HG02623 (cell line): Measurements from ENCODE around the gene WDR27.
"Not testable (repeated sequence)": the region's sequence is repeated elsewhere in the genome, so short reads cannot be mapped to it uniquely, and the experiment has no call there.

ENCODE experiments used
- ATAC-seq: cut with Tn5 transposase; IDR thresholded peaks from one replicate; pipeline ENCODE4 v1.9.1; 2021; ENCODE audit warnings: moderate library complexity; ENCODE audit not compliant: unreplicated experiment

Gene WDR27

DNA sequence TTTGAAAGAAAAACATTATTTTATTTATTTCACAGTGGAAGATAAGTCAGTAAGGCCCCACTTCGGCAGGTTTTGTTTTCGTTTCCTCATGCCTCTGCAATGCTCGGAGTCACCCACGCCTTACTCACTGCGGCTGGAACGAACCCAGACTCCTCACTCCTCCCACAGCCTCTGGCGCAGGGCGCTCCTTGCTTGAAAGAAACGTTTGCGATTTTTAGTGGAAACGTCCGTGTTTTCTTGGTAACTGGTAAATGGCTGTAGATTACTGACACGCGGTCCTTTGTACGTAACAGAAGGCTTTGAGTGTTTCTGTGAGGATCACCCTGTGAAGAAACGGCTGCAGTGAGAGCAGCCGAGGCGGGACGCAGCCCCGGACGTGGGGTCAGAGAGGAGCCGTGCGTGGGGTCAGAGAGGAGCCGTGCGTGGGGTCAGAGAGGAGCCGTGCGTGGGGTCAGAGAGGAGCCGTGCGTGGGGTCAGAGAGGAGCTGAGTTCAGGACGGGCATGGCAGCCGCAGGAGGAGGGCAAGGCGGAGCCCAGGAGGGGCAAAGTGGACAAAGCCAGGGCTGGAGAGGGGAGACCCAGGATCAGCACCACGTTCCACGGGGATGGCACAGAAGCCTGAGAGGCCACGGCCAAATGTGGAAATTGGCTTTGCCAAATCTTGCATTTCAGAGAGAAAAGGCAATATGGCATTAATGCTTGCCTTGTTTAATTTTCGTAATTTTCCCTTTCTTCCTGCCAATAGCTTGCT is 249.5 kb downstream of the WDR27 start:
- no peak for ATAC-seq

DNA sequence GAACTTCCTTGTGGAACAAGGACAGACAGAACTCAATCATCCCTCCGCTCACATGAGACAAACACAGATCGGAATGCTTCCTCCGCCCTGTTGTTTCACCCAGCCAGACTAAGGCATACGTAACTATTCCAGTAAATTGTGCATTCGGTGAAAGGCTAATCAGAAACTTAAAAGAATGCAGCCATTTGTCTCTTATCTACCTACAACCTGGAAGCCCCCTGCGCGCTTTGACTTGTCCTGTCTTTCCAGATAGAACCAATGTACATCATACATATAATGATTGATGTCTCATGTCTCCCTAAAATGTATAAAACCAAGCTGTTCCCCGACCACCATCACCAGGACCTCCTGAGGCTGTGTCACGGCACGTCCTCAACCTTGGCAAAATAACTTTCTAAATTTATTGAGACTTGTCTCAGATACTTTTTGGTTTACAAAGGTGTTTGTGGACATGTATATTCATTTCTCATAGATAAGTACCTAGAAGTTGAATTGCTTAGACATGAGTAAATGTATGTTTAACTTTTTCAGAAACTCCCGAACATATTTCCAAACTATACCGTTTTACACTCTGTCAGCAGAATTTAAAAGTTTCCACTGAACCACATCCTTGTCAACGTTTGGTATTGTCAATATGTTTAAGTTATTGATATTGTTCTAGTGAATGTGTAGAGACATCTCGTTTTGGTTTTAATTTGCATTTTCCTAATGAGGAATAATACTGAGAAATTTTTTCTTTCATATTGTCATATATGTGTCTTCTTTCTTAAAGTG is 250.6 kb downstream of the WDR27 start:
- no peak for ATAC-seq

DNA sequence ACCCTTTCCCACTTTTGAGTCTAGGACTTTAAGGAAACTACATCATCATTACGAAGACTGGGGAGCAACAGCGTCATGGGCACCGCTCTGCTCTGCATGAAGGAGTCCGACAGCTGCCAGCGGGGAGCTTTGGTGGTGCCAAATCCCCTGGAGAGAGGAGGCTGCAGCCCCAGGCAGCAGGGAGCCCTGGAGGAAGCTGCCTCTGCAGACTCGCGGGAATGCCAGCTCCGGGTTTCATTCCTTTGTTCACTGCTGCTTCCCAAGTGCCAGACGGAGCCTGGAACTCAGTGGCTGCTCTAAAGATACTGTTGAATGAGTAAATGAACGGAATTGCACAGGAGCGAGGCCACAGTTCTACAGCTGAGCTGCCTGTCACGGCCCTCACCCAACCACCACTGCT is 251.7 kb downstream of the WDR27 start:
- ATAC-seq, result no peak

GRCh38 chr6:169449221-169449620 is 252.6 kb downstream of the WDR27 start:
- ATAC-seq, result no peak

GRCh38 chr6:169445661-169446581 is 255.9 kb downstream of the WDR27 start:
- ATAC-seq, result no peak

DNA sequence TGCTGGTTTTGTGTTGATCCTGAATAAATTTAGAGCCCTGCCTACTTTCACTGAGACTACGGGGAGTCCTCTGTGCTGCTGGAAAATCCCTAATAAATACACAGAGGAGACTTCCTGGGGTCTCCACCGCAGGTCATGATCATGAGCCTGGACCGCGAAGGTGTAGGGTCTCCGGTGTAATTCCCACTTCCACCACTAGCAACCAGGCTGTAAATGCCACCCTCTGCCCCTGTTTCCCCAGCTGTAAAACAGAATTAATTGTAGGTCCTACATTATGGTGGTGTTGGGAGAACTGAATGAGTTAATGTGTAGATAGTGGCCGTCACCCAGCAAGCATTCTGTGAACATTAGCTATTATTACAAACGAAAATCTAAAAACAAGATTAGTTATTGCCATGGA is 256.6 kb downstream of the WDR27 start:
- no peak for ATAC-seq

GRCh38 chr6:169441292-169441691 is 260.5 kb downstream of the WDR27 start:
- no peak for ATAC-seq

- ATAC-seq, result no peak
Measured at GRCh38 chr6:169439710-169440109, 262.1 kb downstream of the WDR27 start.

DNA sequence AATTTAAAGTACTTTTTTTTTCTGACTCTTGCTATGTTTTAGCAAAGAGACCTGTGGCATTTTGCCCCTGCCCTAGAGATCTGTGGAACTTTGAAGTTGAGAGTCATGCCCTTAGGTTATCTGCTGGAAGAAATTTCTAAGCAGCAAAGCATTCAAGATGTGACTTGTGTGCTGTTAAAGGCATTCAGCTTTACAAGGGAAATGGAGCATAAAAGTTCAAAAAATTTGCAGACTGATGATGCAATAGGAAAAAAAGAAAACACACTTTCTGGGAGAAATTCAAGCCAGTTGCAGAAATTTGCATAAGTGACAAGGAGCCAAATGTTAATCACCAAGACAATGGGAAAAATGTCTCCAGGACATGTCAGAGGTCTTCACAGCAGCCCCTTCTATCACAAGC is 267.3 kb downstream of the WDR27 start:
- not testable (repeated sequence) for ATAC-seq

- ATAC-seq, result no peak
Measured at GRCh38 chr6:169429001-169429400, 272.8 kb downstream of the WDR27 start.

GRCh38 chr6:169428532-169428931 is 273.3 kb downstream of the WDR27 start:
- no peak for ATAC-seq

DNA sequence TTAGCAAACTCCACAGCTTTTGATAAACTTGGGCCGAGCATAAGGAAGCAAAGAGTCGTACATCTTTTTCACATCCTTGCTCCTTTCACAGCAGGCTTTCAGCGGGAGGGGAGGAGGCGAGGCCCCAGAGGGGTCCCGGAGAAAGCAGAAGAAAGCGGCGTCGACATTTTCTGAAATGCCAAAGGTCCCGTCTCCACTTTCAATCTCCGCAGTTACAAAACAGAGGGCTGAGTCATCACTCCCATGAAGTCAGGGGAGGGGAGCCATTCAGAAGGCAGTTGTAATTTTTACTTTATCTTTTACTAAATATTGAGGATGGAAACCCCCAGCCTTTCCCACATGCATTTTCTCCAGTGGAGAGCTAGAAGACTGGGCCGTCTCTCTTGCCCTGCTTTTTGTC is 274.0 kb downstream of the WDR27 start:
- ATAC-seq, result no peak

DNA sequence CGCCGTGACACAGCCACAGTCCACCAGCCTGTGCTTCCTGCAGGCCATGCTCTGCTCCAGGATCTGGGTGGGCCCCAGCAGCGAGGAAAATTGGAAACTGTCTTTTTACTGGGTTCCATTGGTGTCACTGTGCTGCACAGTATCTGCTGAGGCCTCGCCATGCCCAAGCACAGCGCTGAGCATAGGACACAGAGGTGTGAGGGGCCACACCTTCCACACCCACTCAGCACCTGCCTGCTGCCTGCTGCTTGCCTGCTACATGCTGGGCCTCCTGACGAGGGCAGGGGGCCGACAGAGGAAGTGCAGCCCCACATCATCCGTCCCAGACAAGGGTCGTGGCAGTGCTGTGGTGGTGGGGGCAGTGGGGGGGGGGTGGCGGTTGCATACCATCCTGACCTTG is 275.2 kb downstream of the WDR27 start:
- no peak for ATAC-seq

GRCh38 chr6:169425628-169426370 is 276.0 kb downstream of the WDR27 start:
- ATAC-seq, result no peak

GRCh38 chr6:169424821-169425240 is 277.0 kb downstream of the WDR27 start:
- ATAC-seq, result no peak

DNA sequence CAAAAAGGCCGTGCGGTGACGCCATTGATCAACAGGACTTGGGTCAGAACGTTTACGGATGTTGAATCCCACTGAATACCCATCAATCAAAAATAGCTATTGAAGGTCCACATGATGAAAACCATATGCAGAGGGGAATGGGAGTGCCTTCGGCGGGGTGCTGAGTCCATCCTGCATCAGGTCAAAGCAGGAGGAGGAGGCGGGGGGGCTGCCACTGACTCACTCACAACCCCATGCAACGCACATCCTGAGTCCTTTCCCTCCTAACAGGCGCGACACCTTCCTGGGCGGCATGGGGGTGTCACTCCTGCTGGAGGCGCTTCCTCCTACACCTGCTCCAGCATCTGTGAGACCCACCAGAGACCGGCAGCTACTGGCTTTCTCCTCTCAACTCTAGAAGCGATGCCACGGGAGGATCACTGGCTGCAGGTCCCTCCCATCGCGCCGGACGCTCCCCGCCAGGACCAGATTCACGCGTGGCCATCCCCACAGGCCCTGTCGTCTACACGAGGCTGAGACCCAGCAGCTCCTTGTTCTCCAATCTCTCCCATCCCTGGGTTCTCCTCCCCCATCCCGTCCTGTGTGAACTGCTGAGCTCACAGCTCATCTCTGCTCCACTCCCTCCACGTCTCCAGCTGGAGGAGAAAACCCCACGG is 277.6 kb downstream of the WDR27 start:
- ATAC-seq, result no peak

DNA sequence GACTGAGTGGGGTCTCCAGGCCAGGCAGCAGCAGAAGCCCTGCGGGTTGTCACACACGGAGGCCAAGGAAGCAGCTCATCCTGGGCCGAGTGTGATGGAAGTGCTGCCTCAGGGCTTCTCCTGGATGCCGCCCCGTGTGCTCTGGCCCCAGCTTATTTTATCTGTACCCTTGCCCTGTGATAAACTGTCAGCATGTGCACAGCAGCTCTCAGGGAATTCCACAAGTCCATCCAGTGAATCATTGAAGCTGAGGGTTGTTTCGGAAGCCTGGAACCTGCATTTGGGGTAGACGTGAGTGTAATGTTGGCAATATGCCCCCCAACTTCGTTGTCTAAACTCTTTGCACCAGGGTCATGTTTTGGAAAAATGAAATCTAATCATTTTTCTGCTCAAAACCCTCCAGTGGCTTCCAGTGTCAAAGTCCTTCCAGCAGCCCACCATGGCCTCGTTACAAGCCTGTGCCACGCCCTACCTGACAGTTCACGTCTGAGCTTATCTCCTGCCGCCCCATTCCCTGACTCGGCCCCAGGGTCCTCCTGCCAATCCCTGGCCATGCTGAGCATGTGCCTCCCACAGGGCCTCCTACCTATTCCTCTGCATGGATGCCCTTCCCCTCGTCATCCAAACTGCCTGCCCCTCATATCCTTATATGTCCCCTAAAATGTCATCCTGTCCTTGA is 280.1 kb downstream of the WDR27 start:
- no peak for ATAC-seq

DNA sequence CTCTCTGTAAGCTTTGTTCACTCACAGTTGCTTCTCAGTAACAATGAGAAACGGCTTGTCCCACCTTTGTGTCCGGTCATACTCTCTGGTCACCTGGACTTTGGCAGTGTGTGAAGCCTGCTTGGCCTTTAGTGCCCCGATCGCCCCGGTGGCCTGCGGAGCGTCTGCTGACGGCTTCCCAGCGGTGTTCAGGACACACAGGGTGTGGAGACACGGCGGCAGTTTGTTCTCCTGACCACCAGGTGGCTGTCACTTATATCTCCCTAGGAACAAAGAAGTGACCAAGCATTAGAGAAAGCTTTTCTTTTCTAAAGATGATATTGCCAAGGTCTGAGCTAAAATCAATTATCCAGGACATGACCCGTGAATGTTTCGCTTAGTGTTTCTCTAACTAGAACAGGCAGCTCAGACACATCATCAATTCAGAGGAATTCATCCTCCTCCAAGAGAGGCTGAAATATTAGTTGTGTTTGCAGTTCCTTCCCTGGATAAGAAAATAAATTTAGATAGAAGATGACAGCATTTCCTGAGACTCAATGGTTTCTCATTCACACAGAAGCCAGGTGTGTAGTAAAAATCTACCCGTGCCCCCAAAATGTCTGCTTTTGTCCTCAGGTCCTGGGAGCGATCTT is 280.8 kb downstream of the WDR27 start:
- no peak for ATAC-seq

DNA sequence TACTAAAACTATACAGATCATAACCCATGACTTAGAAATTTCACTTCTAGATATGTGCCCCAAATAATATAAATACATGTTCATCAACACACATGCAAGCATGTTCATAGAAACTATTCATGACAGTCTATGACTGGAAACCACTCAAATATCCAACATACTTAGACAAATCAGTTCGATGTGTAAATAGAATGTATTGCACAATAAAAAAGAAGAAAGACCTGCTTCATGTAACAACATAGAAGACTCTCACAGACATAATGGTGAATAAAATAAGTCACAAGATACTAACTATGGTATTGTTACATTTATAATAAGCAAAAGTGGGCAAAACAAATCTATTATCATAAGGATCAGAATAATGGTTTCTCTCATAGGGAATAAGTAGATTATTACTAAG is 284.7 kb downstream of the WDR27 start:
- ATAC-seq, result no peak
